Stimulated activated CD4-positive, alpha-beta T cell treated with anti-CD3 and anti-CD28 coated beads, Interleukin-1b, Interleukin-23, amount 100 ng/mL, for 4 hours (primary cell): ENCODE results near the gene FAM187B.
A peak's percentile ranks its signal among the peaks of the same experiment; 100 is the strongest.
"Not testable (repeated sequence)": the region's sequence is repeated elsewhere in the genome, so short reads cannot be mapped to it uniquely, and the experiment has no call there.

Experiments used
- DNase-seq, 2 donors: peaks; one replicate each; pipeline ENCODE4 v3.0.0-alpha.2; 2020; ENCODE audit warnings: low read depth in 2 of 2

The FAM187B gene

DNA sequence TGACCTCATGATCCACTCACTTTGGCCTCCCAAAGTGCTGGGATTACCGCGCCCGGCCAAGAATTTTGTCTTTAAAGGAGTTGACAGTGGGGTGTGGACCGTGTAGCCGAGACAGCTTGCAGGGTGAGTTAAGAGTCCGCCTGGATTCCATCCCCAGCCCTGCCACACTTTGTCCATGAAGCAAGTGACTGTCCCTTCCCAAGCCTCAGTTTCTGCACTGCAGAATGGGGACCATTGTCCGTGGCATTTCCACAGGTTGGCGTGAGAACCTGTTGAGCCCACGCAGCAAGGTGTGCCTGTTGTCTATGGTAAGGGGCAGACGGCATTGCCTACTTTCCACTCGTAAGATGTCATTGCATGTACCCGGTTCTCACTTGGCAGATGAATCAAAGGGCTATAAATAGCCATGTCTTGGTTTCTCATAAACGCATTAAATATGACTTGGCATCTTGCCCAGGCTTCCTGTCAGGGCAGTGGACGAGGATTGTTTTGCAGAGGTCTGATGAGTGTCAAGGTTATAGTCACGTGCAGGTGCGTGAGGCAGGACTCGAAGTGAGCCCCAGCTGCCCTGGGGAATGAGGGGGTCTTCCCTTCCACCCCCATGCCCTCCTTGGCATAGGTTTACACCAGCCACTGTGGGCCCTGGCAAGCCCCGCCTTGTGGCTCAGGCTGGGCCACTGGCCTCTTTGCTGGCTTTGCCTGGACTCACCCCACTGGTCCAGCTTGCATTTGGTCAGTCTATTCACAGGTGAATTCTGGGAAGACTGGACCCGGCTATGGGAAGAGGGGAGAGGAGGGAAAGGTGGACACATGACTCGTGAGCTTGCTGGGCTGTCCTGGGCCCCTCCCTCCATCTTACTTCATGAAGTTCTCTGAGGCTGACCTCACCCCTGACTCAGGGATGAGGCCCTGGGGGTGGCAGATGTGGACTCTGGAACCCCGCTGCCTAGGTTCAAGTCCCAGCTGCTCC lies 14.6 kb downstream of the FAM187B start:
- peak in 1 of 2 donors; percentile 69 for DNase-seq

DNA sequence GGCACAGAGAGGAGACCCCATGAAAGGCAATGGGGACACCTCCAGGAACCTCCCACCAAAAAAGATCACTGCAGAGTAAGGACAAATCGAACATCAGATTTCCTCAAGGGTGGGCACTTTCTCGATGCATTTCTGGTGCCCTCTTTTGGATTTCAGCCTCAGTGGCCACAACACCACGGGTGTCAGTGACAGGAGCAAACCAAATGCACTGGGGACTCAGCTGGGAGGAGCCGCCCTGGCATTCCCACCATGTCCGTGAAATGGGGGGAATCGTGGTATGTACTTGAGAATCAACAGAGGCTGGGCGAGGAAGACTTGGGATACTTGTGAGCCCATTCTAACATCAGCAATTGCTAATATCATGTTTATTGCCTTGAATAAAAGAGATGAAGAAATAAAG lies 16.3 kb downstream of the FAM187B start:
- no peak for DNase-seq

DNA sequence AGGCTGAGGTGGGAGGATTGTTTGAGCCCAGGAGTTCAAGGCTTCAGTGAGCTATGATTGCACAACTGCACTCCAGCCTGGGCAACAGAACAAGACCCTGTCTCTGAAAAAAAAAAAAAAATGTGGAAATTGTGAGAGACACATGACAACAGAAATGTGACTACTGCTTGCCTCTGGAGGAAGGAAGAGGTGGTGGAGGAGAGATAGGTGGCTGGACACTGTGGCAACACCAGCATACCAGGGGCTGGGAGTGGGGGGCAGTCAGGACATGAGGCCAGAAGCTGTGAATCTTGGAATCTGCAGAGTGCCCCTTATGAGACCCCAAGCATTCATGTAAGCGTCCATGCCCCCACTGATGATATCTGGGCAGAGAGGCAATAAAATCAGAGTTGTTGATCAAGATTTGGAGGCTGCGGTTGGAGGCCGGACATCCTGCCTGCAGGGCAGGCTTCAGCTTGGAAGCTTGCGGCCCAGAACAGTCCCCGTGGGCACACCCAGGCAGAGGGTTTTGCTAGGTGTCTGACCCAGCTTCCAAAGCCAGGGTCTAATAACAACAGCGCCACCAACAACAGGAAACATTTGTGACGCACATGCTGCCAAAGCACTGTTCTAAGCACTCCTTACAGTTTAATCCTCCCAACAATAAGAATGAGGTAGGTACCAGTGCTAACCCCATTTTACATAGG lies 16.9 kb downstream of the FAM187B start:
- DNase-seq, result peak in 1 of 2 donors; percentile 30

DNA sequence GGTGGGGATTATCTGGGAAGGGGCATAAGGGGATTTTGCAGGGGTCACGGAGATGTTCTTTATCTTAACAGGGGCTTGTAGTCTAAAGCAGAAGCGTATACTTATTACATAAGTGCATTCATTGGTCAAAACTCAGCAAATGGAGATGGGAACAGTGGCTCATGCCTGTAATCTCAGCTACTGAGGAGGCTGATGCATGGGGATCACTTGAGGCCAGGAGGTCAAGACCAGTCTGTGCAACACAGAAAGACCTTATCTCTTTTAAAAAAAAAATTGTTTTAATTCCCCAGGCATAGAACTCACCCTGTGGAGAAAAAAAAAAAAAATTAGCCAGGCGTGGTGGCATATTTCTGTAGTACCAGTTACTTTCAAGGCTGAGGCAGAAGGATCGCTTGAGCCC lies 18.9 kb downstream of the FAM187B start:
- no peak for DNase-seq

DNA sequence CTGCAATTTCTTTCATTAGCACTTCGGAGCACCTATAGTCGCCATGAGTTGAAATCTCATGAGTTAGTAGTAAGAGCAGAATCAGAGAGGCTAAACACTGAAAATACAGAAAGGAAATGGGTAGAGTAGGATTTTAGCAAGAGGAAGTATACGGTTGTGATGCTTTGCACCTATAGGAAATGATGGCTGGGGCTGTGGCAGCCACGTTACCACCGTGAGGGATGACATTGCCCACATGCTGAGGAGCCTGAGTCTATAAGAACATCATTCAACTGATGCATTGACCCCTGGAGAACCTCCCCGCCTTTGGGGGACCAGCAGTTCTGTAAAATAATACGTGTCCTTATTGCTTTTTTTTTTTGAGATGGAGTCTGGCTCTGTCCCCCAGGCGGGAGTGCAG lies 20.4 kb downstream of the FAM187B start:
- DNase-seq, result no peak

DNA sequence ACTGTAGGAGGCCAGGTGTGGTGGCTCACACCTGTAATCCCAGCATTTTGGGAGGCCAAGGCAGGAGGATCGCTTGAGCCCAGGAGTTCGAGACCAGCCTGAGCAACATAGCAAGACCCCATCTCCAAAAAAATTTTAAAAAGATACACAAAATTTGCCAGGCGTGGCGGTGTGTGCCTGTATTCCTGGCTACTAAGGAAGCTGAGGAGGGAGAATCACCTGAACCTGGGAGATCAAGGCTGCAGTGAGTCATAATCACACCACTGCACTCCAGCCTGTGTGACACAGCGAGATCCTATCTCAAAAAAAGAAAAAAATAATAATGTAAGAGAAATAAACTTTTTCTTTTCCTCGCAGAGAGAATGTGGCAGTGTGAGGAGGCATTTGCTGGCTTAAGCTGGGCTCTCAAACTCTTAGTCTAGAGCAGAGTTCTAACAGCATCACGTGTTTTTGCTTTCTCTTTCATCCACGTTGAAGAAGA lies 21.1 kb downstream of the FAM187B start:
- no peak for DNase-seq

DNA sequence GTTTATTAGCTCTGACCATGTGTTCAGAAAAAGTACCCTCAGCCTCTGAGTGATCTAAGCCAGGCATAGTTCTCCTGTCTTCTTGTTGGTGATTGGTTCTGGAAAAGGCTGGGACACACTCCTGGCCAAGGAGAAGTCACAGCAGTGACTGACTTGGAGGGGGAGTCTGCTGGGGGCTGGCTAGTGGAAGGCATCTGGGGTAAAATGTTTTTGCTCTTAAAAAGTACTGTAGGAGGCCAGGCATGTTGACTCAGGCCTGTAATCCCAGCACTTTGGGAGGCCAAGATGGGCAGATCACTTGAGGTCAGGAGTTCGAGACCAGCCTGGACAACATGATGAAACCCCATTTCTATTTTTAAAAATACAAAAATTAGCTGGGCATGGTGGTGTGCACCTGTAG lies 21.7 kb downstream of the FAM187B start:
- no peak for DNase-seq

DNA sequence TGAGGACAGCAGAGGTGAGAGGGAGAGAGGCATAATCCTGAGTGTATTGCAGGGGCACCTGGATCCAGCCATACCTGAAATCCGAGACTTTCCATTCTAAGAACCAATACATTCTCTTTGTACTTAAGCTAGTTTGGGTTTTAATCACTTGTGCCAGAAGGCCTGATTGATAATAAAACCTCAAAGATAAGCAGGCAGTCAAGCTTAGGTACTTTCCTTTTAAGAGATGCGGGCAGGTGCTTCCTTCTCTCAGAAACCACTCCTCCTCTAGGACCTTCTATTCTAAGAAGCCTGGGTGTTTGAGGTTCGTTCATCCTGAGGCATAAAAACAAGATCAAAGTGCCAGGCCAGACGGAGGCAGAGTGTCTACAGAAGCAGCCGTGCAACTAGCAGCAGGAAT lies 22.2 kb downstream of the FAM187B start:
- peak in 1 of 2 donors; percentile 32 for DNase-seq

DNA sequence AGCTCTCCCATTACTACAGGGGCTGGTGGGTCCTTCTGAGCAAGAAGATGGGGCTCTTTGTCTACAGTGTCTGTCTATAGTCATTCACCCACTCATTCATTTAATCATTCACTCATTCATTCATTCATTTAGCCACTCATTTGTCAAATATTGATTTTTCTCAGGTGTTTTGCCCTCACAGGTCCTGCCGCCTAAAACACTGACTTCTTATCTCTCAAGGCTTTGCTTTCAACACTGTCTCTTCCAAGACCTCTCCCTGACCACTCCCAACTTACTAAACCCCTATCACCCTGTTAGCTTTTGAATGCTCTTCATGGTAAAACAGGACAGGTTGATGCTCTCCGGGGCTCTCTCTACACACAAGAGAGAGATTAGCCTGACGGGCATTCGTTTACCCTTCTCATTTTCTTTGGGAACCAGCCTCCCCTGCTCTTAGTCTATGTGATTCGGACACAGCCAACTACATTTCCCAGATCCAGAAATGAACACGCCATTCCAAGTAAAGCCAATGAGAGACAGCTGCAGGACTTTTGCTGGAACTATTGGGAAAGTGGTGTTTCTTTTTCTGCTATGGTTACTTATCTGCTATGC lies 22.7 kb downstream of the FAM187B start:
- DNase-seq, result no peak

DNA sequence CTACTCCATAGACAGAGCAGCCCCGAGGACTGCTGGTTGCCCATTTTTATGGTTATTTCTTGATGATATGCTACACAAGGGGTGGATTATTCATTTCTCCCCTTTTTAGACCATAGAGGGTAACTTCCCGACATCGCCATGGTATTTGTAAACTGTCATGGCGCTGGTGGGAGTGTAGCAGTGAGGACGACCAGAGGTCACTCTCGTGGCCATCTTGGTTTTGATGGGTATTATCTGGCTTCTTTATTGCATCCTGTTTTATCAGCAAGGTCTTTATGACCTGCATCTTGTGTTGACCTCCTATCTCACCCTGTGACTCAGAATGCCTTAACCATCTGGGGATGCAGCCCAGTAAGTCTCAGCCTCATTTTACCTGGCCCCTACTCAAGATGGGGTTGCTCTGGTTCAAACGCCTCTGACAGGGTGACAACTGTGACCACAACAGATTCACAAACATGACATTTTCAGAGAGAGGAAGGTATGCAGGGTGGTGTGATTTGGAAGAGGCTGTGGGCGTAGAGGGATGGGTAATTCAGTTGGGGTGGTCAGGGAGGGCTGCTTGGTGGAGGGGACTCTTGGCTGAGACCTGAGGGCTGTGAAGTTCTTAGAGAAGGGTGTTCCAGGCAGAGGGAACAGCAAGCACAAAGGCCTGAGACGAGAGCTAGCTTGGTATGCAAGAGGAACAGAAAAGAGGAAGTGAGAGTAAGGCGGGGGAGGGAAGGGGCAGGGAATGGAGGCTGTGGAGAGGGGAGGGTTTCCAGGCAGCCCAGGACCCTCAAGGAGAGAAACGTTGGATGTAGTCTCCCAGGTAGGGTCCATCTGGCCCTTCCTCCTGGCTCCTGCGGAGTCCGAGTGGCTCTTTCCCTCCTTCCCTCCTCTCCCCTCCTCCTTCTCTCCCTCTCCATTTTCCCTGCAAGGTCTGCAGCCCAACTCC lies 23.5 kb downstream of the FAM187B start:
- no peak for DNase-seq

DNA sequence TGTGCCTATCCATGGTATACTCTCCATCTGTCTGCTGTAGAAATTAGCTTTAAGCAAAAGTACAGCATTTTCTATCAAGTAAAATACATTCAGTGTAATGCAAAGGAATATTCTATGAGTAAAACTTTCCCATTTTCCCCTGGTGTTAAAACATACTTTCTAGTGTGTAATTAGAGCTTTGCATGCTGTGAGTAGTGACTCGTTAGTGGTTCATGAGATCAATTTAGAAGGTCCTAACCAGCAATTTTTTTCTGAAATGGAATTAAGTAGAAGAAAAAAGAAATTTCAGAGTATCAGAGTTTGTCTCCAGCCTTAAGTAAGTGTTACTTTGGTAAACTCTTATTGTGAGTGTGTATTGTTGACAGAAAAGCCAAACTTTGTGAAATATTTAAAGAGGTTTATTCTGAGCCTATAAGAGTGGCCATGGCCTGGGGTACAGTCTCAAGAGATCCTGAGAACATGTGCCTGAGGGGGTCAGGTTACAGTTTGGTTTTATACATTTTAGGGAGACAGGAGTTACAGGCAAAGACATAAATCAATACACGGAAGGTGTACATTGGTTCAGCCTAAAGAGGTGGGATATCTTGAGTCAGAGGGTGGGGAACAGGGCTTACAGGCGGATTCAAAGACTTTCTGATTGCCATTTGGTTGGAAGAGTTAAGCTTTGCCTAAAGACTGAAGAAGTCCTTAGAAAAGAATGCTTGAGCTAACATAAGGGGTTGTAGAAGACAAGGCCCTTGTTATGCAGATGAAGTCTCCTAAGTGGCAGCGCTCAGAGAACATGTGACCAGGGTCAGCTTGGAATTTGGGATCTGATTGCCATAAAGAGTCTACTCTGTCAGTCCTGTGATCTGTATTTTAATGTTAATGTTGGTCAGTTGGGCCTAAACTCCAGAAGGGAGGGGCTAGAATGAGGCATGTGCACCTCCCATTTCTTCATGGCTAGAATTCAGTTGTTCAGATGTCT lies 25.5 kb downstream of the FAM187B start:
- DNase-seq, result no peak

DNA sequence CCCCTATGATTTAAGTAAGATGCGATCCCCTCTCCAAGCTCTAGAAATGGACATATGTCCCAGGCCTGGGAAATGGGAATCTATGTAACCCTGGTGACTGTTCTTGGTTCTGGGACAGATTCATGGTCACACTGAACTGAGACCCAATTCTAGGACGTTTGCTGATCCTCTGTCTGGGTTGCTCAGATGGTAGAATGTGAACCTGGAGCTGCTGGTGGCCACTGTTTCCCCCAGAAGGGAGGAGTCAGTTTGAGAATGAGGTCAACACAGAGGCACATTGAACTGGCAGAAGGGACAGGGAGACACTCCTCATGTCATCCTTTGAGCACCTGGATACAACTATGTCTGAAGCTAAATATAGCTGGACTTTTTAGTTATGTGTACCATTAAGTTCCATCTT lies 29.1 kb downstream of the FAM187B start:
- DNase-seq, result no peak

DNA sequence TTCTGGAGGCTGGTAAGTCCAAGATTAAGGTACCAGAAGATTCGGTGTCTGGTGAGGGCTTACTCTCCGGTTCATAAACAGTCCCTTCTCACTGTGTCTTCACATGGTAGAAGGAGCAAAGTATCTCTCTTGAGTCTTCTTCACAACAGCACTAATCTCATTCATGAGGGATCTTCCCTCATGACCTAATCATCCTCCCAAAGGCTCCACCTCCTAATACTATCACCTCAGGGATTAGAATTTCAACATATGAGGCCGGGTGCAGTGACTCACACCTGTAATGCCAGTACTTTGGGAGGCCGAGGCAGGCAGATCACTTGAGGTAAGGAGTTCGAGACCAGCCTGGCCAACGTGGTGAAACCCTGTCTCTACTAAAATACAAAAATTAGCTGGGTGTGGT lies 31.7 kb downstream of the FAM187B start:
- not testable (repeated sequence) for DNase-seq

DNA sequence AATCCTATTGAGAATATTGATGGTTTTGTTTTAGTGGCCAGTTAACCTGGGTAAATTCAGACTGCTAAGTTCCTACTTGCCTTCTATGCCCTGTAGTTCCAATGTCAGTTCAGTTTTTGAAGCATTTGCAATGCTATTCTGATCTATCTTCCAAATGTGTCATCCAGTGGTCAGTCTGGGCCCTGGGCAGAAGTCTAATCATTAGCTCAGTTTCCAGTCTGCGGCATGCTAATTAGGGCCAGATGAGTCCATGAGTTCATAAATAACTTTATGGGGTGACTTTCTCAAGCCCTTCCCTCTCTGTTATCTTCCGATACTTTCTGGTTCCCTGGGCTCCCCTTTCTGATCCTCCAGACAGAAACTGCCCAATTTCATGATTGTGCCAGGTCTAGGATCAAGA lies 32.7 kb downstream of the FAM187B start:
- DNase-seq, result no peak

DNA sequence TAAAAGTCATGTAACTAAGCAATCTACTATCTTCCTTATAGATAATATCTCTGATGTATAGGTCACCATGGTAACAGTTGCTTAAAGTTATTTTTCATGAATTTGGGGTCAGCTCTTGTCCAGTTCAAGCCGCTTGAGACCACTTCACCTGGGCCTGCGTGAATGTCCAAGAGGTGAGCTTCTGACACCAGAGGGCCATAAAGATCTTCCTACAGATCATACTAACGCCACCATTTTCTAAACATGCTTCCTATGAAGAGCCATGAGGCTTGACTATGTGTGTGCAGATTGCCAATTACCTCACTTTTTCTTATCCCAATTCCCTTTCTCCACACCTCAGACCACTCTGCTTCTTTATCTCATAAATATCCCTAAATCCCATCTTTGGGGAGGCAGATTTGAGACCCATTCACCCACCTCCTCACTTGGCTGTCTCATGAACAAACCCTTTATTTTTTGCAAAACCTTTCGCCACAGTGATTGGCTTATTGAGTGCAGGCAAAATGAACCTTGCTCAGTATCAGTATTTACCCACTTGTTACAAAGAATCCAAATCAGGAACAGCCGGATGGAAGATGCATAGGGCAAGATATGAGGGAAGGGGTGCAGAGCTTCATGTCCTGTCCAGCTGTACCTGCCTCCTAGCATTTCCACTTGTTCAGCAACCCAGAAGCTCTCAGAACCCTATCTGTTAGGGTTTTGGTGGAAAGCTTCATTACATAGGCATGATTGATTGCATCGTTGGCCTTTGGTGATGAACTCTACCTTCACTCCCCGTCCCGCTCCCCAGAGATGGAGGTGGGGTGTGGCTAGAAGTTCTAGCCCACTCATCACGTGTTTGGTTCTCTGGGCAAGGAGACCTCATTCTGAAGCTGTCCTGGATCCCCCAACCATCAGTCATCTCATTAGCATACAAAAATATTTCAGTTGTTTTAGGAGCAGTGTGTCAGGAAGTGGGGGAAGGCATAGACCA lies 34.2 kb downstream of the FAM187B start:
- DNase-seq, result no peak

DNA sequence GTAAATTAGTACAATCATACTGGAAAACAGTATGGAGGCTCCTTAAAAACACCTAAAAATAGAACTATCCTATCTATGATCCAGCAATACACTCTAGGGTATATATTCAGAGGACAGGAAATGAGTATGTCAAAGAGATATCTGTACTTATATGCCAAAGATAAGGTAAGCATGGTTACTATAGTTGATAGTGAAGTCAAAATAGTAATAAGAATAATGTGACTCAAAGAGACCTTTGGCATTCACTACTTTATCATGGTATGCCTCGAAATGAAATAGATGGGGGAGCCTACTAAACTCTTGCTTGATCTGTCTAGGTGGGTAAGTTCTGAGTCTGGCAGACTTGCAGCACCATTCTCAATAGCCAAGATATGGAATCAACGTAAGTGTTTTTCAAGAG lies 43.7 kb downstream of the FAM187B start:
- DNase-seq, result no peak

DNA sequence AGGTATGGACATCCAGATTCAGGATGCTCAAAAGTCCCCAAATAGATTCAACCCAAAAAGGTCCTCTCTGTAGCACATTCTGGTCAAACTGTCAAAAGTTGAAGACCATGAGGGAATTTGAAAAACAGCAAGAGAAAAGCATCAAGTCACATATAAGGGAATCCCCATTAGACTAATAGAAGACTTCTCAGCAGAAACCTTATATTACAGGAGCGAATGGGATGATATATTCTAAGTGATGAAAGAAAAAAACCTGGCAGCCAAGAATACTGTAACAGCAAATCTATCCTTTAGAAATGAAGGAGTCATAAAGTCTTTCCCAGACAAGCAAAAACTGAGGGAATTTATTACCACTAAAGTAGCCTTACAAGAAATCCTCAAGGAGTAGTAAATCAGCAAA lies 44.3 kb downstream of the FAM187B start:
- DNase-seq, result no peak

DNA sequence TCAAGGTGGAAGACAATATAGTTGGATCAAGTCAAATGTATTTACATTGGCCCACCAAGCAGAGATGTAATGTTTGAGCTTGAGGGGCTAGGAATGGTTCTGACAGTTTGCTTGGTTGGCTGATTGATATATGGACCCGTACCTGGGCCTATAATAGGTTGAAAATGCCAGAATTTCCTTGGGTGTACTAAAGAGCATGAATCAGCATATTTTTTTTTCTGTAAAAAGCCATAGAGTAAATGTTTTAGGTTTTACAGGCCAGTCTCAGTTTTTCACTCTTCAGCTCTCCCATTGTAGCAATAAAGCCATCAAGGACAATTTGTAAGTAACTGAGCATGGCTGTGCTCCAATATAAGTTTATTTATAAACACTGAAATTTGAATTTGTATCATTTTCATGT lies 47.2 kb downstream of the FAM187B start:
- no peak for DNase-seq

DNA sequence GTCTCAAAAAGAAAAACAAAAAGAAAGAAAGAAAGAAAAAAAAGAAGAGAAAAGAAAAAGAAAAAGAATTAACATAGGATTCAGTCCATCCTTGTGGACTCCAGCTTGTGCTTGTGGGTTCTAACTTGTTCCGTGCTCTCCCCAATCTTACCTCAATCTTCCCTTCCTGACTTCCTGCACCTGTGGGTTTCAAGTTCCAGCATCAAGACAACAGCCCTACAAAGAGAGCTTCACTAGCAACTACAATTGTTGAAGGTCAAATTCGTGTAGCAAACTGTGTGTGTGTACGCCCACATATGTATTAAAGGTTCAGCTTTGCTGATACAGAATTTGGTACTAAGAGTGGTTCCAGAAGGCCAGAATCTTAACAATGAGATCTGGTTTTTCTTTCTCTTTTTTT lies 48.7 kb downstream of the FAM187B start:
- DNase-seq, result no peak
